Activated naive CD8-positive, alpha-beta T cell treated with anti-CD3 and anti-CD28 coated beads, Interleukin-2, amount 50 U/mL, for 24 hours (primary cell): ENCODE results near the gene ZDBF2.
"Not testable (repeated sequence)": the region's sequence is repeated elsewhere in the genome, so short reads cannot be mapped to it uniquely, and the experiment has no call there.

ENCODE experiments used
- ATAC-seq: fragments of 150-1000 bp; cut with Tn5 transposase; one replicate; pipeline ENCODE4 v1.10.0; 2021
- DNase-seq: peaks from one replicate; pipeline ENCODE4 v3.0.0; 2021
- H3K27ac Mint-ChIP-seq: one replicate; pipeline ENCODE4 v1.8.0; 2021; ENCODE audit warnings: mild to moderate bottlenecking, mixed read lengths
- H3K27me3 Mint-ChIP-seq: one replicate; pipeline ENCODE4 v1.8.0; 2021; ENCODE audit warnings: mixed read lengths
- H3K36me3 Mint-ChIP-seq: one replicate; pipeline ENCODE4 v1.8.0; 2021; ENCODE audit warnings: low read depth, mixed read lengths
- H3K4me1 Mint-ChIP-seq: one replicate; pipeline ENCODE4 v1.8.0; 2021; ENCODE audit warnings: mixed read lengths
- H3K4me3 Mint-ChIP-seq: one replicate; pipeline ENCODE4 v1.8.0; 2021; ENCODE audit warnings: mild to moderate bottlenecking, moderate library complexity, mixed read lengths
- H3K9me3 Mint-ChIP-seq: one replicate; pipeline ENCODE4 v1.8.0; 2021; ENCODE audit warnings: mixed read lengths

Gene ZDBF2

GRCh38 chr2:206328974-206329373 is 54.5 kb downstream of the ZDBF2 start:
- ATAC-seq (no peak), DNase-seq (no peak)
- H3K27ac Mint-ChIP-seq, result no peak overlapping the region
- peaks cover 5% of the 10 kb centered on the region for H3K9me3 Mint-ChIP-seq
- peaks cover 2% of the 10 kb centered on the region for H3K27me3 Mint-ChIP-seq
- no peaks in the 10 kb centered on the region for H3K36me3 Mint-ChIP-seq
- H3K4me1 Mint-ChIP-seq, result no peaks in the 10 kb centered on the region
- no peak overlapping the region for H3K4me3 Mint-ChIP-seq

- ATAC-seq (no peak), DNase-seq (no peak)
- Mint-ChIP-seq H3K36me3 (no peaks in the 10 kb centered on the region), H3K4me3 (no peak overlapping the region), H3K27ac (no peak overlapping the region), H3K4me1 (no peaks in the 10 kb centered on the region), H3K9me3 (no peaks in the 10 kb centered on the region), H3K27me3 (peaks cover 2% of the 10 kb centered on the region)
These were observed 62.4 kb downstream of the ZDBF2 start for GRCh38 chr2:206336861-206337260.

DNA sequence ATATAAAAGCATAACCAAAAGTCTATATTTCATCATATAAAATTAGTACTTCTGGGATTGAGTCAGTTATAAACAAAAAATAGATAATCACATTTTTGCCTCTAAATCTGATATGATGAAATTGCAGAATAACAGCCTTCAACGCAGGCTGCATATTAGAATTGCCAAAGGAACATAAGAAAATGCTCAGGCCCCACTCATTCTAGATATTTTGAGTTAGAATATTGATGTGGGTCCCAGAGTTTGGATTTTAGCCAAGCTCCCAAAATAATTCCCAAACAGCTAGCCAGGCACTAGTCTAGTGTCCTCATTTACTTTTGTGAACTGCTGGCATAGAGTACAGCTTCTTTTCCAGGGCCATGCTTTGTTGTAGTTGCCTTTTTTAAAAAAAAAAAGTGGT is 63.5 kb downstream of the ZDBF2 start:
- Mint-ChIP-seq H3K36me3 (no peaks in the 10 kb centered on the region), H3K9me3 (no peaks in the 10 kb centered on the region), H3K4me3 (no peak overlapping the region), H3K27ac (no peak overlapping the region), H3K27me3 (peaks cover 2% of the 10 kb centered on the region), H3K4me1 (no peaks in the 10 kb centered on the region)
- no peak for ATAC-seq
- no peak for DNase-seq

GRCh38 chr2:206341396-206341795 is 66.9 kb downstream of the ZDBF2 start:
- DNase-seq, result no peak
- no peaks in the 10 kb centered on the region for H3K4me1 Mint-ChIP-seq
- H3K9me3 Mint-ChIP-seq, result peaks cover 5% of the 10 kb centered on the region
- ATAC-seq, result no peak
- peaks cover 2% of the 10 kb centered on the region for H3K36me3 Mint-ChIP-seq
- H3K4me3 Mint-ChIP-seq, result no peak overlapping the region
- peaks cover 7% of the 10 kb centered on the region for H3K27me3 Mint-ChIP-seq
- H3K27ac Mint-ChIP-seq, result no peak overlapping the region

GRCh38 chr2:206343144-206343543 is 68.7 kb downstream of the ZDBF2 start:
- no peak overlapping the region for H3K27ac Mint-ChIP-seq
- no peak for ATAC-seq
- H3K36me3 Mint-ChIP-seq, result peaks cover 2% of the 10 kb centered on the region
- no peak for DNase-seq
- no peak overlapping the region for H3K4me3 Mint-ChIP-seq
- peaks cover 5% of the 10 kb centered on the region for H3K9me3 Mint-ChIP-seq
- peaks cover 5% of the 10 kb centered on the region for H3K27me3 Mint-ChIP-seq
- H3K4me1 Mint-ChIP-seq, result no peaks in the 10 kb centered on the region

- no peak overlapping the region for H3K27ac Mint-ChIP-seq
- no peaks in the 10 kb centered on the region for H3K4me1 Mint-ChIP-seq
- H3K9me3 Mint-ChIP-seq, result peaks cover 5% of the 10 kb centered on the region
- DNase-seq, result no peak
- H3K4me3 Mint-ChIP-seq, result no peak overlapping the region
- peaks cover 2% of the 10 kb centered on the region for H3K36me3 Mint-ChIP-seq
- peaks cover 5% of the 10 kb centered on the region for H3K27me3 Mint-ChIP-seq
- ATAC-seq, result no peak
These were observed 69.4 kb downstream of the ZDBF2 start for GRCh38 chr2:206343816-206344215.

- Mint-ChIP-seq H3K36me3 (peaks cover 2% of the 10 kb centered on the region), H3K27ac (no peak overlapping the region), H3K4me1 (no peaks in the 10 kb centered on the region), H3K27me3 (peaks cover 8% of the 10 kb centered on the region), H3K4me3 (no peak overlapping the region), H3K9me3 (peaks cover 12% of the 10 kb centered on the region)
- no peak for ATAC-seq
- DNase-seq, result no peak
These were observed 71.1 kb downstream of the ZDBF2 start for GRCh38 chr2:206345606-206346005.

GRCh38 chr2:206349375-206349774 is 74.9 kb downstream of the ZDBF2 start:
- H3K27me3 Mint-ChIP-seq, result peaks cover 8% of the 10 kb centered on the region
- ATAC-seq (no peak), DNase-seq (no peak)
- no peak overlapping the region for H3K4me3 Mint-ChIP-seq
- peaks cover 2% of the 10 kb centered on the region for H3K36me3 Mint-ChIP-seq
- H3K4me1 Mint-ChIP-seq, result no peaks in the 10 kb centered on the region
- H3K27ac Mint-ChIP-seq, result no peak overlapping the region
- H3K9me3 Mint-ChIP-seq, result peaks cover 12% of the 10 kb centered on the region

DNA sequence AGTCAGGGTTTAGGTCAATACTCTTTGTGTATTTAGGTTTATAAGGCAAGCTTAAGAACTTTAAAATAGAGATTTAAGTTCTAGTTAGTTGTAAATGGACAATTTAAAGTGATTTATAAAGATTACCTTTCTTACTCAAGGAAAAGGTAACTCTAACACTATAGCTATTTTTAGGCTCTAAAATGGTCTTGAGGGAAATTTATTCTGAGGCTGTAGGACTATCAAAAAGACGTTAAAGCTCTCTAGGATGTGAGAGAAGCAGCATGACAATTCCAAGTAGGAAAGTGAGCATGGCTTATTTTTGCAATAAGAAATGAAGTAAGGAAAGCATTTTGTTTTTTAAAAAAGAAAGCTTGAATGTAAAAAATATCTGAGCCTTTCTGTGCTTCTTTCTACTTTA is 78.1 kb downstream of the ZDBF2 start:
- Mint-ChIP-seq H3K27ac (no peak overlapping the region), H3K9me3 (peaks cover 6% of the 10 kb centered on the region), H3K36me3 (no peaks in the 10 kb centered on the region), H3K27me3 (peaks cover 3% of the 10 kb centered on the region), H3K4me1 (no peaks in the 10 kb centered on the region), H3K4me3 (no peak overlapping the region)
- ATAC-seq, result no peak
- DNase-seq, result no peak

DNA sequence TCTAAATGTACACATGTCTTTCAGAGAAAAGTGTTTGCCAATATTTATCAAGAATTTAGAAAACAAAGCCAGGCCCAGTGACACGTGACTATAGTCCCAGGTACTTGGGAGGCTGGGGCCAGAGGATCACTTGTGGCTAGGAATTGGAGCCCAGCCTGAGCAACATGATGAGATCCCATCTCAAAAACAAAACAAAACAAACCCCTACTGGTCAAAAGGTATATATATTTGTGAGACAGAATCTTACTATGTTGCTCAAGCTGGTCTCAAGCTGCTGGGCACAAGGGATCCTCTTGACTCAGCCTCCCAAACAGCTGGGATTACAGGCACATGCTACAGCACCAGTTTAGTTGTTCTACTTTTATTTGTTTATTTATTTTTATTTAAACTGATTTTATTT is 79.2 kb downstream of the ZDBF2 start:
- Mint-ChIP-seq H3K9me3 (peaks cover 9% of the 10 kb centered on the region), H3K27me3 (peaks cover 3% of the 10 kb centered on the region), H3K4me1 (no peaks in the 10 kb centered on the region), H3K27ac (no peak overlapping the region), H3K4me3 (no peak overlapping the region), H3K36me3 (no peaks in the 10 kb centered on the region)
- no peak for ATAC-seq
- no peak for DNase-seq

GRCh38 chr2:206354129-206354528 is 79.7 kb downstream of the ZDBF2 start:
- no peak overlapping the region for H3K4me3 Mint-ChIP-seq
- no peak overlapping the region for H3K27ac Mint-ChIP-seq
- no peak for ATAC-seq
- no peaks in the 10 kb centered on the region for H3K36me3 Mint-ChIP-seq
- H3K4me1 Mint-ChIP-seq, result no peaks in the 10 kb centered on the region
- DNase-seq, result no peak
- peaks cover 9% of the 10 kb centered on the region for H3K9me3 Mint-ChIP-seq
- H3K27me3 Mint-ChIP-seq, result peaks cover 4% of the 10 kb centered on the region

- not testable (repeated sequence) for H3K9me3 Mint-ChIP-seq, H3K4me1 Mint-ChIP-seq, H3K36me3 Mint-ChIP-seq, H3K4me3 Mint-ChIP-seq, ATAC-seq, H3K27me3 Mint-ChIP-seq, H3K27ac Mint-ChIP-seq, DNase-seq
These were observed 82.4 kb downstream of the ZDBF2 start for GRCh38 chr2:206356840-206357239.

GRCh38 chr2:206360840-206361239 is 86.4 kb downstream of the ZDBF2 start:
- not testable (repeated sequence) for H3K4me3 Mint-ChIP-seq, H3K27ac Mint-ChIP-seq, H3K27me3 Mint-ChIP-seq, H3K4me1 Mint-ChIP-seq, H3K9me3 Mint-ChIP-seq, ATAC-seq, DNase-seq, H3K36me3 Mint-ChIP-seq

GRCh38 chr2:206361407-206362045 is 87.1 kb downstream of the ZDBF2 start:
- peak; percentile 88 for ATAC-seq
- Mint-ChIP-seq H3K27me3 (peaks cover 4% of the 10 kb centered on the region), H3K4me1 (peaks cover 7% of the 10 kb centered on the region), H3K4me3 (no peak overlapping the region), H3K9me3 (peaks cover 3% of the 10 kb centered on the region), H3K36me3 (no peaks in the 10 kb centered on the region), H3K27ac (no peak overlapping the region)
- DNase-seq, result no peak
